ENCODE measurements around the gene CDKN1B.
A peak's percentile ranks its signal among the peaks of the same experiment; 100 is the strongest.

The CDKN1B gene

GRCh38 chr12:12704593-12705230, 12.5 kb upstream of the CDKN1B start:
- DNase-seq: no peak

- peak; percentile 55 for DNase-seq
Observed at GRCh38 chr12:12705838-12706520, 11.2 kb upstream of the CDKN1B start.

- no peak for DNase-seq
Observed at GRCh38 chr12:12713932-12714275, 3.3 kb upstream of the CDKN1B start.

- no peak for DNase-seq
Observed at GRCh38 chr12:12714276-12715021, 2.7 kb upstream of the CDKN1B start.

GRCh38 chr12:12715128-12715458, 2.1 kb upstream of the CDKN1B start:
- DNase-seq: no peak

- DNase-seq: no peak
Observed at GRCh38 chr12:12715459-12716150, 1.6 kb upstream of the CDKN1B start.

- no peak for DNase-seq
Observed at GRCh38 chr12:12716151-12716792, 896 bp upstream of the CDKN1B start.

GRCh38 chr12:12717586-12718380, 615 bp downstream of the CDKN1B start:
- DNase-seq: no peak

GRCh38 chr12:12718381-12718759, 1.2 kb downstream of the CDKN1B start:
- DNase-seq: no peak

- no peak for DNase-seq
Observed at GRCh38 chr12:12718853-12719252, 1.7 kb downstream of the CDKN1B start.

GRCh38 chr12:12719496-12719895, 2.3 kb downstream of the CDKN1B start:
- no peak for DNase-seq

- DNase-seq: no peak
Observed at GRCh38 chr12:12720052-12720451, 2.9 kb downstream of the CDKN1B start.

- no peak for DNase-seq
Observed at GRCh38 chr12:12720672-12721161, 3.5 kb downstream of the CDKN1B start.

GRCh38 chr12:12721176-12721751, 4.1 kb downstream of the CDKN1B start:
- DNase-seq: no peak

GRCh38 chr12:12721814-12722434, 4.8 kb downstream of the CDKN1B start:
- no peak for DNase-seq

GRCh38 chr12:12722435-12723148, 5.4 kb downstream of the CDKN1B start:
- DNase-seq: no peak

- DNase-seq: no peak
Observed at GRCh38 chr12:12723149-12723680, 6.0 kb downstream of the CDKN1B start.

- DNase-seq: no peak
Observed at GRCh38 chr12:12723681-12724420, 6.7 kb downstream of the CDKN1B start.

- DNase-seq: no peak
Observed at GRCh38 chr12:12724421-12725085, 7.4 kb downstream of the CDKN1B start.
